ENCODE measurements around the gene HAPSTR1.

DNA sequence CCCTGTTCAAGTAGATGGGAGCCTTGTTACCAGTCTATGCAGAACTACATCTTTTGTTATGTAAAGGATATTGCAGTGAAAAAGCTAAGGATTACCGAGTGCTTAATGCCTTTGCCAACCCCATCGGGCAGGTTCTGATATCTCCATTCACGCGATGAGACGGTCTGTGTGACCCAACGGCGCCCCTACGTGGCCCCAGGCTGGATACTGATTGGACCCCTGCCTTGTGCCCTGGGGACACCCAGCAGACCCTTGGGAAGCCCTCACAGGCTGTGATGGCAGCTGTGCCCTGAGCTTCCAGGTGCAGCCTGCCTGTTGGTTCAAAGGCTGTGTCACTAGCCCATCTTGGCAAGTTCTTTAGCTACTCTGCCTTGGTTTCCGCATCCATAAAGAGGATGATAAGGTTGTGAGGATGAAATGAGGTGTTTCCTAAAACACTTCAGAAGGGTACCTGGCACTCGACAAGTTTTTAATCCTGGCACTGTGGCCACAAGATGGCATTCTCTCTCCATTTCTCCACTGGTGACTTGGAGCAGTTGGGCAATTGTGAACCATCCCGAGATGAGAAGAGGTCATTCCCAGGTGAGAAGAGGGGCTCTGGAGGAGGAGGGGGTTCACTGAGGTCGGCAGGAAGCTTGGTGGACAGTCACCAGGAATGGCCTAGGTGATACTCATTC lies 33.6 kb downstream of the HAPSTR1 start:
- TF ChIP-seq CTCF (IDR thresholded peaks at IDR 0.05) (no peak), POLR2A (IDR thresholded peaks at IDR 0.05) (no peak)

Measured in heart left ventricle (tissue), 13 donors.